Activated B cell treated with CpG ODN at 0.5 μM for 24 hours (primary cell): ENCODE measurements around the gene B3GNT9. TPM values are rescaled to one million over a fixed set of nuclear protein-coding genes. Genes with fewer than 3 reads are reported as not detected.

Source experiments
- ATAC-seq: fragments of 200-7000 bp; cut with Tn5 transposase; one replicate; pipeline ENCODE4 v1.10.0; 2021; ENCODE audit warnings: low read depth, mild to moderate bottlenecking, moderate library complexity
- CTCF ChIA-PET: fragments of 350-600 bp; sonication (Branson Sonifier 250); formaldehyde crosslinking; loops from one replicate; lab custom pipeline; 2021; ENCODE audit warnings: antibody characterized with exemption; lab: Charles Lee
- POLR2A ChIA-PET: fragments of 350-600 bp; sonication (Branson Sonifier 250); formaldehyde crosslinking; loops from one replicate; lab custom pipeline; 2021; ENCODE audit warnings: antibody characterized with exemption; lab: Charles Lee
- DNase-seq: peaks from one replicate; pipeline ENCODE4 v3.0.0; 2022
- H3K27ac Mint-ChIP-seq: one replicate; pipeline ENCODE4 v1.8.0; 2020; ENCODE audit warnings: mixed read lengths
- H3K27me3 Mint-ChIP-seq: one replicate; pipeline ENCODE4 v1.8.0; 2021; ENCODE audit warnings: mixed read lengths
- H3K36me3 Mint-ChIP-seq: one replicate; pipeline ENCODE4 v1.8.0; 2021; ENCODE audit warnings: low read depth, mixed read lengths
- H3K4me1 Mint-ChIP-seq: one replicate; pipeline ENCODE4 v1.8.0; 2021; ENCODE audit warnings: mixed read lengths
- H3K4me3 Mint-ChIP-seq: one replicate; pipeline ENCODE4 v1.8.0; 2020; ENCODE audit warnings: mild to moderate bottlenecking, mixed read lengths
- H3K9me3 Mint-ChIP-seq: one replicate; pipeline ENCODE4 v1.8.0; 2020; ENCODE audit warnings: mixed read lengths
- CTCF ChIP-seq: fragments of 200-600 bp; IDR thresholded peaks from one replicate; pipeline ENCODE4 v1.8.0; 2022; ENCODE audit warnings: antibody characterized with exemption, mild to moderate bottlenecking
- intact Hi-C: fragments of 100-400 bp; cut with micrococcal nuclease; formaldehyde crosslinking; loops from one replicate; pipeline ENCODE4 v1.15.1; 2024
- total RNA-seq: library from RNA; stranded (reverse); gene quantifications from 2 replicates; pipeline ENCODE4 v1.2.3, GENCODE V29; 2022

Gene B3GNT9
- total RNA-seq, 1 donor from 2014 or later: 0.93 TPM

- H3K9me3 Mint-ChIP-seq: no peaks in the 10 kb centered on the region
- no peak for TF ChIP-seq CTCF
- intact Hi-C loops: no loop called here
- H3K36me3 Mint-ChIP-seq: peaks cover 24% of the 10 kb centered on the region
- ATAC-seq (no peak), DNase-seq (no peak)
- ChIA-PET POLR2A (no interaction called here), CTCF (no interaction called here)
- H3K27ac Mint-ChIP-seq: no peak overlapping the region
- peaks cover 27% of the 10 kb centered on the region for H3K4me1 Mint-ChIP-seq
- peak overlapping the region; percentile 87 for H3K4me3 Mint-ChIP-seq
- peaks cover 3% of the 10 kb centered on the region for H3K27me3 Mint-ChIP-seq
Measured at GRCh38 chr16:67190448-67191399, 39.9 kb upstream of the B3GNT9 start.

- Mint-ChIP-seq H3K4me3 (no peak within 1 kb of the TSS), H3K27ac (no peak within 1 kb of the TSS)
Measured at GRCh38 chr16:67190041-67190440, 39.2 kb upstream of the B3GNT9 start, which contains the start of gene EXOC3L1. TSS of gene EXOC3L1 (minus strand) at chr16:67190136. CDS start at chr16:67189676, 460 bp downstream.

GRCh38 chr16:67188798-67189197 is 38.0 kb upstream of the B3GNT9 start:
- DNase-seq (no peak), ATAC-seq (no peak)
- CTCF ChIA-PET: no interaction called here
- Mint-ChIP-seq H3K4me1 (peaks cover 36% of the 10 kb centered on the region), H3K27me3 (peaks cover 8% of the 10 kb centered on the region), H3K36me3 (peaks cover 7% of the 10 kb centered on the region), H3K27ac (no peak overlapping the region), H3K9me3 (no peaks in the 10 kb centered on the region), H3K4me3 (no peak overlapping the region)
- intact Hi-C loops: no loop called here
- POLR2A ChIA-PET: no interaction called here
- TF ChIP-seq CTCF: no peak

More at GRCh38 chr16:67190041-67190440, 39.2 kb upstream of the B3GNT9 start, which contains the start of gene EXOC3L1:
- POLR2A ChIA-PET: no interaction called here
- intact Hi-C loops: no loop called here
- H3K9me3 Mint-ChIP-seq: no peaks in the 10 kb centered on the region
- DNase-seq (no peak), ATAC-seq (no peak)
- H3K4me1 Mint-ChIP-seq: peaks cover 34% of the 10 kb centered on the region
- CTCF ChIA-PET: no interaction called here
- no peak for TF ChIP-seq CTCF
- H3K36me3 Mint-ChIP-seq: peaks cover 18% of the 10 kb centered on the region
- peaks cover 8% of the 10 kb centered on the region for H3K27me3 Mint-ChIP-seq

- peaks cover 3% of the 10 kb centered on the region for H3K36me3 Mint-ChIP-seq
- ATAC-seq: no peak
- intact Hi-C loops: no loop called here
- H3K27ac Mint-ChIP-seq: no peak overlapping the region
- H3K4me3 Mint-ChIP-seq: no peak overlapping the region
- POLR2A ChIA-PET: no interaction called here
- CTCF ChIA-PET: no interaction called here
- H3K27me3 Mint-ChIP-seq: peaks cover 8% of the 10 kb centered on the region
- DNase-seq: no peak
- peaks cover 32% of the 10 kb centered on the region for H3K4me1 Mint-ChIP-seq
- H3K9me3 Mint-ChIP-seq: no peaks in the 10 kb centered on the region
- no peak for TF ChIP-seq CTCF
Measured at GRCh38 chr16:67188323-67188722, 37.5 kb upstream of the B3GNT9 start.

- H3K27me3 Mint-ChIP-seq: peaks cover 8% of the 10 kb centered on the region
- H3K27ac Mint-ChIP-seq: no peak overlapping the region
- peaks cover 22% of the 10 kb centered on the region for H3K4me1 Mint-ChIP-seq
- no peak for ATAC-seq
- CTCF ChIA-PET: interaction anchor here (1.5 kb wide), 1 partner anchor 32 kb away, joined by 4 read pairs; no protein-coding TSS in a partner anchor
- POLR2A ChIA-PET: no interaction called here
- H3K9me3 Mint-ChIP-seq: no peaks in the 10 kb centered on the region
- H3K4me3 Mint-ChIP-seq: no peak overlapping the region
- DNase-seq: no peak
- no peak for TF ChIP-seq CTCF
- intact Hi-C loops: no loop called here
- no peaks in the 10 kb centered on the region for H3K36me3 Mint-ChIP-seq
Measured at GRCh38 chr16:67187175-67187890, 36.5 kb upstream of the B3GNT9 start.
